Right lobe of liver (tissue), 6 donors: ENCODE data around the gene ADCK2. TPM values are rescaled to one million over a fixed set of nuclear protein-coding genes. Genes with fewer than 3 reads are reported as not detected.
A peak's percentile ranks its signal among the peaks of the same experiment; 100 is the strongest.
"Not testable (repeated sequence)": the region's sequence is repeated elsewhere in the genome, so short reads cannot be mapped to it uniquely, and the experiment has no call there.

Experiments
- ATAC-seq, 4 donors: fragments of 200-7000 bp; cut with Tn5 transposase; one replicate each; pipeline ENCODE4 v1.9.1; 2020; ENCODE audit warnings: mild to moderate bottlenecking in 4 of 4, moderate library complexity in 4 of 4
- DNase-seq, 3 donors: peaks; one replicate each; pipeline ENCODE4 v3.0.0-alpha.2; 2020
- H3K27ac ChIP-seq, 3 donors: fragments of 200-600 bp; one replicate each; pipeline ENCODE4 v1.8.0; 2022
- H3K27me3 ChIP-seq, 2 donors: fragments of 200-600 bp; one replicate each; pipeline ENCODE4 v1.8.0; 2022
- H3K36me3 ChIP-seq, 4 donors: fragments of 200-600 bp; sonication (generic) in 1 of 4; one replicate each; pipeline versions ENCODE4 v1.5.1 to v1.8.0; 2017 to 2022; ENCODE audit warnings: control low read depth in 1 of 4
- H3K4me1 ChIP-seq, 4 donors: fragments of 200-600 bp; sonication (generic) in 1 of 4; one replicate each; pipeline versions ENCODE4 v1.5.1 to v1.8.0; 2017 to 2022; ENCODE audit warnings: control low read depth in 1 of 4
- H3K4me3 ChIP-seq, 3 donors: fragments of 200-600 bp; one replicate each; pipeline ENCODE4 v1.8.0; 2022
- H3K9me3 ChIP-seq, 4 donors: fragments of 200-600 bp; sonication (generic) in 1 of 4; one replicate each; pipeline versions ENCODE4 v1.5.1 to v1.8.0; 2017 to 2022; ENCODE audit warnings: control low read depth in 1 of 4
- POLR2A ChIP-seq: fragments of 450-650 bp; IDR thresholded peaks from one replicate; pipeline ENCODE4 v1.6.1; 2017; ENCODE audit warnings: antibody characterized with exemption, mild to moderate bottlenecking
- WGBS: methylation state at CpG from one replicate; pipeline ENCODE4 v1.1.6; 2018; ENCODE audit warnings: low coverage, low lambda C conversion rate; ENCODE audit not compliant: insufficient coverage; ENCODE audit errors: missing lambda C conversion rate; 5-methylcytosine and 5-hydroxymethylcytosine counted together
- intact Hi-C, 2 donors: fragments of 100-400 bp; cut with DNase I; formaldehyde crosslinking; loops; one replicate each; pipeline versions ENCODE4 v1.11.2 to v1.14.1; 2022
- total RNA-seq, 6 experiments: library from RNA; depleted of rRNA in 2 of 6; stranded (reverse); fragments of >200 nt in 2 of 6; fragmentation: NEBNext Ultra II Directional in 3 of 6; extraction: Animal tissue kit (Norgen Biotek cat#: 25700) in 3 of 6; gene quantifications; one replicate each; pipeline versions ENCODE4 v1.1.0 to v1.2.4, GENCODE V29; 2016 to 2023
- TF ChIP-seq, protein P1 (sequence below), 4 donors: fragments of 200-600 bp in 3 of 4; fragments of 450-650 bp in 1 of 4; IDR thresholded peaks; one replicate each; pipeline versions ENCODE4 v1.5.1 to v1.8.0; 2016 to 2022; ENCODE audit warnings: antibody characterized with exemption in 4 of 4, mild to moderate bottlenecking in 2 of 4
- donor health status: DM: no; HTN: yes; CAD: no.
- donor health status: DM: no; HTN: no; CAD: no.
- donor health status: DM: no; HTN: no; CAD: no.
- donor health status: DM: no; HTN: yes; CAD: no.
- donor health status: DM: no; HTN: yes; CAD: no.

ADCK2 gene
- total RNA-seq, 6 experiments from 2014 or later, result 7.8 to 13.9 (median 10.2) TPM

DNA sequence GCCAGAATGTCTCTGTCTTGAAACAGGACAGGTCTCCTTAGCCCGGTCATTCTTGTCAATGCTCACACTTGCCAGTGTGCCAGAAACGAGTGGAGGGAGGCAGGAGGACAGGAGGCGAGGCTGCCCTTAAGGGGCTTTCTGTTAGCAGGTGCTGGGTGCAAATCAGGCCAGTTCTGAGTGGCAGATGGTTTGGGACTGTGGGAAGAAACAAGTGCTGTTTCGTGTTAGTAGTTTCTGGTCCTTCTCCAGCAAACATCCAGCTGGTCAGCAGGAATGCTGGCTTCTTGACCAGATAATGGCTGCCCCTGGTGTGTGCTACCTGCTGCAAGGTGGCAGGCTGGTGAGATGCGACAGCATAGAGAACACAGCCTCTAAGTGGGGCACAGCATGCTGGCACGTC is 15.6 kb downstream of the ADCK2 start:
- 98% methylated on average over 5 of the region's 6 CpGs for WGBS
- no peak for ATAC-seq
- Histone ChIP-seq H3K27me3 (no peaks in the 10 kb centered on the region), H3K9me3 (no peaks in the 10 kb centered on the region), H3K4me1 (peaks cover 0 to 6% (median 0%) of the 10 kb centered on the region in 4 donors), H3K27ac (no peak overlapping the region), H3K4me3 (no peak overlapping the region), H3K36me3 (no peaks in the 10 kb centered on the region)
- intact Hi-C loops, result no loop called here
- DNase-seq, result peak in 1 of 3 donors; percentile 19
- TF ChIP-seq POLR2A, result no peak
- TF ChIP-seq, protein P1, sequence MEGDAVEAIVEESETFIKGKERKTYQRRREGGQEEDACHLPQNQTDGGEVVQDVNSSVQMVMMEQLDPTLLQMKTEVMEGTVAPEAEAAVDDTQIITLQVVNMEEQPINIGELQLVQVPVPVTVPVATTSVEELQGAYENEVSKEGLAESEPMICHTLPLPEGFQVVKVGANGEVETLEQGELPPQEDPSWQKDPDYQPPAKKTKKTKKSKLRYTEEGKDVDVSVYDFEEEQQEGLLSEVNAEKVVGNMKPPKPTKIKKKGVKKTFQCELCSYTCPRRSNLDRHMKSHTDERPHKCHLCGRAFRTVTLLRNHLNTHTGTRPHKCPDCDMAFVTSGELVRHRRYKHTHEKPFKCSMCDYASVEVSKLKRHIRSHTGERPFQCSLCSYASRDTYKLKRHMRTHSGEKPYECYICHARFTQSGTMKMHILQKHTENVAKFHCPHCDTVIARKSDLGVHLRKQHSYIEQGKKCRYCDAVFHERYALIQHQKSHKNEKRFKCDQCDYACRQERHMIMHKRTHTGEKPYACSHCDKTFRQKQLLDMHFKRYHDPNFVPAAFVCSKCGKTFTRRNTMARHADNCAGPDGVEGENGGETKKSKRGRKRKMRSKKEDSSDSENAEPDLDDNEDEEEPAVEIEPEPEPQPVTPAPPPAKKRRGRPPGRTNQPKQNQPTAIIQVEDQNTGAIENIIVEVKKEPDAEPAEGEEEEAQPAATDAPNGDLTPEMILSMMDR (IDR thresholded peaks at IDR 0.05), result no peak

DNA sequence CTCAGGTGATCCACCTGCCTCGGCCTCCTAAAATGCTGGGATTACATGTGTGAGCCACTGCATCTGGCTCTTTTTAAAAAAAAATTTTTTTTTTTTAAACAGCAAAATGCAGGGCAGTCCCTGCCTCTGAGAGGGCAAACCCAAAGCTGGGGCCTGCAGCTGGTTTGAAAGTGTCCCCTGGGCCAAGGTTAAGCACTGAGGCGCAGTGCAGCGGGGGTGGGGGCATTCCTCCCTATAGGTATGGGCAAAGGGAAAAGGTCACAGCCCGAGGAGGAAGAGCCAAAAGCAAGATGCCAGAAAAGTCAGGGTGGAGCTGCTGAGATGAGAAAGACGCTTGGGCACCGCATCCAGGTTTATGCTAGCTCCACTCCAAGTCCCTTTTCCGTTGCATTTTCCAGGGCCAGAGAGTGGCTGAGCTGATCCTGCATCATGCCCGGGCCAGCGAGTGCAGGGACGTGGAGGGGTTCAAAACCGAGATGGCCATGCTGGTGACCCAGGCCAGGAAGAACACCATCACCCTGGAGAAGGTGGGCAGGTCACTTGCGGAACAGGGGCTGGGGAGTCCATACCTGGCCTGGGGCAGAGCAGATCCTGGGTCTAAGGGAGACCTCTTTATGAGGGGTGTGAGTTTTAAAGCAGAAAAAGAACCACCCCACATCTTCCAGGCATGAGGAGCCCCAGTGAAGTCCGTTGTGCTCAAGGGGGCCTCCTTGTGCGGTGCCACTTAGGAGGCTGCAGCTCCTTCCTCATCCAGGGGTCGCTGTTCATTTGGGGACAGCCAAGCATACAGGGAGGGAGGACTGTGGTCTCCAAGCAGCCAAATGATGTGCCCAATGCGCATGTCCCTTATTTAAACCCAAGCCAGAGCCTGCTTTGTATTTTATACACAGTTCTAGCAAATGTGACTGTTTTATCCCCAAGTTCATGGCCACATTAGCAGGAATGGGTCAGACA is 16.7 kb downstream of the ADCK2 start:
- no peaks in the 10 kb centered on the region for H3K9me3 ChIP-seq
- DNase-seq (peak in 1 of 3 donors; percentile 37), ATAC-seq (no peak)
- H3K4me1 ChIP-seq, result peaks cover 0 to 6% (median 0%) of the 10 kb centered on the region in 4 donors
- H3K27ac ChIP-seq, result no peak overlapping the region
- 97% methylated on average over 6 of the region's 16 CpGs for WGBS
- TF ChIP-seq, protein P1 (IDR thresholded peaks at IDR 0.05), result no peak
- TF ChIP-seq POLR2A, result no peak
- no peaks in the 10 kb centered on the region for H3K27me3 ChIP-seq
- no peak overlapping the region for H3K4me3 ChIP-seq
- intact Hi-C loops, result no loop called here
- no peaks in the 10 kb centered on the region for H3K36me3 ChIP-seq

DNA sequence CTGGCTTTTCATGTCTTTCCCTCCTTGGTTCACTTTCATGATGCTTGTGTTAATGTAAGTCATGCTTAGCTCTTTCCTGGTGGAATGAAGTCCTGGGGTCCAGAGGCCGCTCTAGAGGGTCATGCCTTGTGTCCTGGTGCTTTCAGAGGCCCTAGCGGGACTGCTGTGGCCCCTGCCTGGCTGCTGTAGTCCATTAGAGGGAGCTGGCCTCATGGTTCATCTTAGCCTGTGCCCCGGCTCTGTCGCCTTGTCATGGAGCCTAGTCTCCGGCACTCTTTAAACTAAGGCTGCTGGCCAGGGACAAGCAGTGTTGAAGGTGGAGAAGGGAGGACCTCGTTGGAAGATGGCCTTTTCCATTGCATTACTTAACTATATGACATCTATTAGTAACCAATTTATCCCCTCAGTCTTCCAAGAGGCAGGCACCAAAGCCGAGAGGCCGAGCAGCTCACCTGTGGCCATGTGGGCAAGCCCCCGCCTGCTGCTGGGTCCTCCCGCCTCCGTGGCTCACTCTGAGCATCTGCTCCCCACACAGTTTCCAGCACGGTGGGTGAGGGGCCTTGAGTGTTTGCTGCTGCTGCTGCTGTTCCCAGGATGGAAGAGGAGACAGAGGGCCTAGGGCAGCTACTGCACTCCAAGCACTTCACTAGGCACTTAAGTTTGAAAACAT is 18.8 kb downstream of the ADCK2 start:
- Histone ChIP-seq H3K27me3 (no peaks in the 10 kb centered on the region), H3K9me3 (no peaks in the 10 kb centered on the region), H3K27ac (no peak overlapping the region), H3K36me3 (no peaks in the 10 kb centered on the region), H3K4me1 (peaks cover 0 to 6% (median 0%) of the 10 kb centered on the region in 4 donors), H3K4me3 (no peak overlapping the region)
- intact Hi-C loops, result no loop called here
- WGBS, result 94% methylated on average over 2 of the region's 12 CpGs
- DNase-seq (peak in 1 of 3 donors; percentile 33), ATAC-seq (no peak)
- TF ChIP-seq, protein P1 (IDR thresholded peaks at IDR 0.05), result no peak
- no peak for TF ChIP-seq POLR2A

DNA sequence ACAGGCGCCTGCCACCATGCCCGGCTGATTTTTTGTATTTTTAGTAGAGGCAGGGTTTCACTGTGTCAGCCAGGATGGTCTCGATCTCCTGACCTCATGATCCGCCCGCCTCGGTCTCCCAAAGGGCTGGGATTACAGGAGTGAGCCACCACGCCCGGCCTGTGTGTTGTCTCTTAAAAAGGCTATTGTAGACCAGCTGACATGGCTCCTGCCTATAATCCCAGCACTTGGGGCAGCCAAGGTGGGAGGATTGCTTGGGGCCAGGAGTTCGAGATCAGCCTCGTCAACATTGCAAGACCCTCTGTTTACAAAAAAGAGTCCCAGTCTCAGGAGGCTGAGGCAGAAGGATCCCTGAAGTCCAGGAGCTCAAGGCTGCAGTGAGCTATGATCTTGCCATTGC is 21.1 kb downstream of the ADCK2 start:
- H3K4me3 ChIP-seq, H3K36me3 ChIP-seq, H3K27ac ChIP-seq, H3K27me3 ChIP-seq, DNase-seq, ATAC-seq, H3K9me3 ChIP-seq, intact Hi-C loops: not testable (repeated sequence)
- H3K4me1 ChIP-seq, result peaks cover 0 to 14% (median 0%) of the 10 kb centered on the region in 4 donors
- 85% methylated on average over 2 of the region's 10 CpGs for WGBS

DNA sequence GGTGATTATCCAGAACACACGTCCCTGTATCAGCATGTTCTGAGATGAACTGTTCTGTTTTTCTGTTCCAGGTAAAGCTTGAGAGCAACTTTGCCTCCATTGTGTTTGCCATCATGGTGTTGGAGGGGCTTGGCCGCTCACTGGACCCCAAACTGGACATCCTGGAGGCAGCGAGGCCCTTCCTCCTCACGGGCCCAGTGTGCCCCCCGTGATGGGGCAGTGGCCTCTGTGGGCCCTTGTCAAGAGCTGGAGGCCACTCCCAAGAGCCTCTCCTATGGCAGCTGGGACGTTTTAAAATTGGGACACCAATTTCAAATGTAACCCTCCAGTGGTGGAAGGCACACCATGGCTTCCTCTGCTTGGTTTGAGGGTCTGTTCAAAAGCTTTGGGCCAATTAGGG is 21.8 kb downstream of the ADCK2 start:
- no peak overlapping the region for H3K4me3 ChIP-seq
- peaks cover 0 to 14% (median 0%) of the 10 kb centered on the region in 4 donors for H3K4me1 ChIP-seq
- no peak for DNase-seq
- no peaks in the 10 kb centered on the region for H3K27me3 ChIP-seq
- no peak overlapping the region for H3K27ac ChIP-seq
- H3K9me3 ChIP-seq, result no peaks in the 10 kb centered on the region
- no peaks in the 10 kb centered on the region for H3K36me3 ChIP-seq
- WGBS, result 60% methylated on average over 1 of the region's 6 CpGs
- TF ChIP-seq, protein P1 (IDR thresholded peaks at IDR 0.05), result no peak
- no peak for TF ChIP-seq POLR2A
- intact Hi-C loops, result no loop called here
- no peak for ATAC-seq
